Peyer's patch (tissue), 4 donors: ENCODE results near the gene FGF9. TPM values are rescaled to one million over a fixed set of nuclear protein-coding genes. Genes with fewer than 3 reads are reported as not detected.

ENCODE experiments used
- DNase-seq, 3 donors: peaks; one replicate each; pipeline ENCODE4 v3.0.0-alpha.2; 2017 to 2019
- H3K27ac ChIP-seq, 4 donors: fragments of 200-600 bp; sonication (generic); one replicate each; pipeline ENCODE4 v1.5.1; 2016 to 2019
- H3K27me3 ChIP-seq, 2 donors: fragments of 200-600 bp; sonication (generic); one replicate each; pipeline ENCODE4 v1.5.1; 2019
- H3K36me3 ChIP-seq, 3 donors: fragments of 200-600 bp; sonication (generic); one replicate each; pipeline ENCODE4 v1.5.1; 2016 to 2019
- H3K4me1 ChIP-seq, 4 donors: fragments of 200-600 bp; sonication (generic); one replicate each; pipeline ENCODE4 v1.5.1; 2016 to 2019
- H3K4me3 ChIP-seq, 4 donors: fragments of 200-600 bp; sonication (generic); 1 replicate in 3 of 4; 2 replicates in 1 of 4; pipeline ENCODE4 v1.5.1; 2016 to 2019; ENCODE audit warnings: mild to moderate bottlenecking in 1 of 4
- H3K9me3 ChIP-seq, 4 donors: fragments of 200-600 bp; sonication (generic); one replicate each; pipeline ENCODE4 v1.5.1; 2016 to 2019; ENCODE audit warnings: mild to moderate bottlenecking in 1 of 4
- POLR2A ChIP-seq, 2 donors: fragments of 450-650 bp; IDR thresholded peaks; one replicate each; pipeline ENCODE4 v1.5.1; 2017; ENCODE audit warnings: antibody characterized with exemption in 2 of 2, mild to moderate bottlenecking in 2 of 2, moderate library complexity in 2 of 2
- total RNA-seq, 4 donors: library from RNA; depleted of rRNA; stranded (reverse); fragments of >200 nt; gene quantifications; one replicate each; pipeline ENCODE4 v1.1.0, GENCODE V29; 2016
- TF ChIP-seq, protein P1 (sequence below), 6 experiments: fragments of 450-650 bp in 4 of 6; fragments of 200-600 bp in 2 of 6; sonication (generic) in 1 of 6; IDR thresholded peaks; one replicate each; pipeline ENCODE4 v1.5.1; 2017 to 2019; ENCODE audit warnings: antibody characterized with exemption in 6 of 6, mild to moderate bottlenecking in 3 of 6, moderate library complexity in 1 of 6

FGF9 gene
- 1 to 10 TPM in 3 of 4 donors, not detected in 1; 1.8 to 3.8 (median 2.3) TPM for total RNA-seq

DNA sequence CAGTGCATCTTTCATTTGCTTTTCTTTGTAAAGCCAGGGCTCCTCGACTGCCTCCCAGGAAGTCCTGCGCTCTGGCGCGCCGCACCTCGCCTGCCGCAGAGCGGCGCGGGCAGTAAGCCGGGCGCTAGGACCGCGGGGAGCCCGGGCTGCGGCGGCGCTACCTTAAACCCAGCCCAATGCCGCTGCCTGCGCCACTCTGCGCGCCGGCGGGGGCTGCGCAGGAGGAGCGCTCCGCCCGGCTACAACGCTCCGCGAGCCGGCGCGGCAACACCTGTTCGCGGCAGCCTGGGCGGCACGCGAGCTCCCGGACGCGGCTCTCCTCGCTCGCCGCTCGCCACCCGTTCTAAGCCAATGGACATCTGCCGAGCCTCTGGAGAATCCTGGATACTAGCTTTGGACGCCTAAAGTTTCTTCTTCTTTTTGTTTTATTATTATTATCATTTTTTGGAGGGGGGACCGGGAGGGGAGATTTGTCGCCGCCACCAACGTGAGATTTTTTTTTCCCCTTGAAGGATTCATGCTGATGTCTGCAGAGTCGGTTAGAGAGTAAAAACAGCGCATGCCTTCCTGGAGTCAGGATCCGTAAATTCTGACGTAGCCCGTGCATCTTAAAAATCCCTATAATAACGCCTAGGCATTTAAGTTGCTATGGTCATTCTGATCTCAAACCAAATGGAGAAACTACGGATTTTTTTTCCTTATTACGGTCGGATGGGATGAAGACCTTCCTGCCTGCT, at the start of gene FGF9:
TSS of gene FGF9 (plus strand) at position 191 of the 737 bp plus-strand sequence. CDS start 840 bp downstream, outside the sequence.
- TF ChIP-seq POLR2A (IDR thresholded peaks at IDR 0.05) = peak; percentile 68 to 85
- TF ChIP-seq, protein P1, sequence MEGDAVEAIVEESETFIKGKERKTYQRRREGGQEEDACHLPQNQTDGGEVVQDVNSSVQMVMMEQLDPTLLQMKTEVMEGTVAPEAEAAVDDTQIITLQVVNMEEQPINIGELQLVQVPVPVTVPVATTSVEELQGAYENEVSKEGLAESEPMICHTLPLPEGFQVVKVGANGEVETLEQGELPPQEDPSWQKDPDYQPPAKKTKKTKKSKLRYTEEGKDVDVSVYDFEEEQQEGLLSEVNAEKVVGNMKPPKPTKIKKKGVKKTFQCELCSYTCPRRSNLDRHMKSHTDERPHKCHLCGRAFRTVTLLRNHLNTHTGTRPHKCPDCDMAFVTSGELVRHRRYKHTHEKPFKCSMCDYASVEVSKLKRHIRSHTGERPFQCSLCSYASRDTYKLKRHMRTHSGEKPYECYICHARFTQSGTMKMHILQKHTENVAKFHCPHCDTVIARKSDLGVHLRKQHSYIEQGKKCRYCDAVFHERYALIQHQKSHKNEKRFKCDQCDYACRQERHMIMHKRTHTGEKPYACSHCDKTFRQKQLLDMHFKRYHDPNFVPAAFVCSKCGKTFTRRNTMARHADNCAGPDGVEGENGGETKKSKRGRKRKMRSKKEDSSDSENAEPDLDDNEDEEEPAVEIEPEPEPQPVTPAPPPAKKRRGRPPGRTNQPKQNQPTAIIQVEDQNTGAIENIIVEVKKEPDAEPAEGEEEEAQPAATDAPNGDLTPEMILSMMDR (IDR thresholded peaks at IDR 0.05) = peak in 3 of 6 experiments; percentile 47 to 51 (median 50)
- Histone ChIP-seq H3K9me3 (no peaks in the 10 kb centered on the region), H3K4me3 (peak within 1 kb of the TSS; percentile 47 to 86 (median 64)), H3K36me3 (no peaks in the 10 kb centered on the region), H3K27me3 (no peaks in the 10 kb centered on the region), H3K27ac (peak within 1 kb of the TSS; percentile 40 to 69 (median 58)), H3K4me1 (peaks cover 0 to 42% (median 21%) of the 10 kb centered on the region in 4 donors)
- peak; percentile 69 to 93 (median 89) for DNase-seq

DNA sequence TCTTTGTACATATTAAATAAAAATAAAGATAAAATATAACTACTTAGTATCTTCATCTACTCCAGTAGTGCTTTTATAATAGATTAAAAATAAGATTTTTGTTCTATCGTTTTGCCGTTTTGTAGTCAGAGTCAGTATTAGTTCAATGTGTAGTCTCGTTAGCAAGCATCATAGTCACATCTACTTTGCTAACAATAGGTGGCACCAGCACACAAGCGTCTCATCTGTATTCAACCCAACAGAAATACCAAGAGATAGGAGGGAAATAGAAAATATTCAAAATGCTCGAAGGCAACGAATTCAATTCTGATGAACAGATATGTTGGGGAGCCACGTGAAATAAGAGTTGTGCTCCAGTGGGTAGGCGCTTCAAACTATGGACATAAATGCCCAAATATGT, 45.5 kb upstream of the FGF9 start:
- peak in 1 of 3 donors; percentile 58 for DNase-seq
- no peaks in the 10 kb centered on the region for H3K36me3 ChIP-seq
- no peak overlapping the region for H3K27ac ChIP-seq
- no peaks in the 10 kb centered on the region for H3K4me1 ChIP-seq
- no peaks in the 10 kb centered on the region for H3K27me3 ChIP-seq
- TF ChIP-seq, protein P1 (IDR thresholded peaks at IDR 0.05) = peak in 4 of 6 experiments; percentile 33 to 76 (median 68)
- no peak for TF ChIP-seq POLR2A (IDR thresholded peaks at IDR 0.05)
- no peak overlapping the region for H3K4me3 ChIP-seq
- no peaks in the 10 kb centered on the region for H3K9me3 ChIP-seq

DNA sequence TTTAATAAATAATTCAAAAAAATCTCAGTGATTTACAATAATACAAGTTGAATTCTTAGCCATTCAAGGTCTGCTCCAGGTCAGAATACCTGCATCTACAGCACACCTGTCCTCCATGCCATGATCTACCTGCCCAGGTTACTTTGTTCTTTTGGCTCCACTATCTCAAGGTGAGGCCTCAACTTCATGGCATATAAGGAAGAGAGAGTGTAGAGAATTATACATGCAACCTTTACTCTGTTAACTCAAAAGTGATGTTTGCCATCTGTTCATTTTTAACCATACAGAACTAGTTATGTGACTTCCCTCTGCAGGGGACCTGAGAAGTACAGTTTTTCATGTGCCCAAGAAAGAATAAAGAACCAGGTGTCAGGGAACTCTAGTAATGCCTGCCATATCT, 38.7 kb upstream of the FGF9 start:
- Histone ChIP-seq H3K27ac (no peak overlapping the region), H3K4me3 (no peak overlapping the region), H3K9me3 (no peaks in the 10 kb centered on the region), H3K27me3 (no peaks in the 10 kb centered on the region), H3K4me1 (peaks cover 0 to 9% (median 0%) of the 10 kb centered on the region in 4 donors), H3K36me3 (no peaks in the 10 kb centered on the region)
- DNase-seq = no peak
- TF ChIP-seq, protein P1 (IDR thresholded peaks at IDR 0.05) = no peak
- TF ChIP-seq POLR2A (IDR thresholded peaks at IDR 0.05) = no peak

DNA sequence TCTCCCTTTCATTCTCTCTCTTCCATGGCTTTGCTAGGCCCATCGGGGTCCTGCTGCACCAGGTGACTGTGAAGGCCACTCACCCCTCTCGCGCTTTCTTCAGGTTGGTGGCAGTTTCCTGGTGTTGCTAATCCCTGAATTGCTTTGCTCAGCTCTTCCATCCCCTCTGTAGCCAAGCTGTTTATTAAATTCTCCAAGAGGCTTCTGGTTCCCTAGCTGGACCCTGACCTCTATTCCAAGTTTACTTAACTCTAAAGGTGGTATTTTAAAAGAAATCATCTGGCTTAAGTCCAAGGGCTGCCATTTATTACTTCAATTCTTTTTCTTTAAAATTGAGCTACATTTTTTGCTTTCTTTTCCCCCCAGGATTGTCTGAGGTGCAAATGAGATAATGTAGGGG, 34.2 kb upstream of the FGF9 start:
- H3K27ac ChIP-seq = peak overlapping the region in 2 of 4 donors; percentile 47 to 62
- TF ChIP-seq, protein P1 (IDR thresholded peaks at IDR 0.05) = no peak
- no peak for TF ChIP-seq POLR2A (IDR thresholded peaks at IDR 0.05)
- H3K4me3 ChIP-seq = no peak overlapping the region
- peaks cover 0 to 19% (median 0%) of the 10 kb centered on the region in 4 donors for H3K4me1 ChIP-seq
- no peak for DNase-seq
- no peaks in the 10 kb centered on the region for H3K9me3 ChIP-seq
- H3K27me3 ChIP-seq = no peaks in the 10 kb centered on the region
- H3K36me3 ChIP-seq = no peaks in the 10 kb centered on the region

DNA sequence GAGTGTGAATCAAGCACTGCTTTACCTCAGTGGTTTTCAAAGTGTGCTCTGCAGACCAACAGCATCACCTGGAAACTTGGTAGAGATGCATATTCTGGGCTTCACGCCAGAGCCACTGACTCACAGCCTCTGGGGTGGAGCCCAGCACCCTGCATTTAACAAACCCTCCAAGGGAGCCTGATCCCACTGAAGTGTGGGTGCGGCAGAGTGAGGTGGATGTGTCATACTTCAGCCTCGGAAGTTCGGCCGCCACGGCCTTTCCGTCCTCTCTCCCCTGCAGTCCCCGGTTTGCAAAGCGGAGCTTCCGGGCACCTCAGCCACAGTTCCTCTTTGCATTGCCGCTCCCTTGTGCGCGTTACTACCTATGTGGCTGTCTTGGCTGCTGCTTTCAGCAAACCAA, 33.6 kb upstream of the FGF9 start:
- TF ChIP-seq, protein P1 (IDR thresholded peaks at IDR 0.05) = no peak
- no peak for TF ChIP-seq POLR2A (IDR thresholded peaks at IDR 0.05)
- DNase-seq = peak in 2 of 3 donors; percentile 86 to 89
- Histone ChIP-seq H3K4me3 (no peak overlapping the region), H3K27me3 (no peaks in the 10 kb centered on the region), H3K4me1 (peaks cover 0 to 19% (median 0%) of the 10 kb centered on the region in 4 donors), H3K36me3 (no peaks in the 10 kb centered on the region), H3K27ac (peak overlapping the region in 2 of 4 donors; percentile 47 to 62), H3K9me3 (no peaks in the 10 kb centered on the region)
